T-helper 1 cell (primary cell): ENCODE measurements around the gene CHCHD3.

Experiments used
- DNase-seq, 5 donors: peaks; one replicate each; pipeline ENCODE4 v3.0.0-alpha.2; 2012 to 2020
- total RNA-seq, 4 donors: gene quantifications; one replicate each; lab custom pipeline; 2026; lab: John Stamatoyannopoulos, UW

The CHCHD3 gene
- 30.4 to 35.9 (median 33.8) reads per million in 4 donors for total RNA-seq

- peak; percentile 87 to 97 (median 93) for DNase-seq
Observed at GRCh38 chr7:133081599-133082389, at the start of gene CHCHD3. TSS of gene CHCHD3 (minus strand) at chr7:133082090. CDS start at chr7:133081937, 153 bp downstream.

GRCh38 chr7:133130166-133130565 lies 48.3 kb upstream of the CHCHD3 start:
- DNase-seq: no peak

GRCh38 chr7:133126422-133126821 lies 44.5 kb upstream of the CHCHD3 start:
- no peak for DNase-seq

- no peak for DNase-seq
Observed at GRCh38 chr7:133124974-133125373, 43.1 kb upstream of the CHCHD3 start.

DNA sequence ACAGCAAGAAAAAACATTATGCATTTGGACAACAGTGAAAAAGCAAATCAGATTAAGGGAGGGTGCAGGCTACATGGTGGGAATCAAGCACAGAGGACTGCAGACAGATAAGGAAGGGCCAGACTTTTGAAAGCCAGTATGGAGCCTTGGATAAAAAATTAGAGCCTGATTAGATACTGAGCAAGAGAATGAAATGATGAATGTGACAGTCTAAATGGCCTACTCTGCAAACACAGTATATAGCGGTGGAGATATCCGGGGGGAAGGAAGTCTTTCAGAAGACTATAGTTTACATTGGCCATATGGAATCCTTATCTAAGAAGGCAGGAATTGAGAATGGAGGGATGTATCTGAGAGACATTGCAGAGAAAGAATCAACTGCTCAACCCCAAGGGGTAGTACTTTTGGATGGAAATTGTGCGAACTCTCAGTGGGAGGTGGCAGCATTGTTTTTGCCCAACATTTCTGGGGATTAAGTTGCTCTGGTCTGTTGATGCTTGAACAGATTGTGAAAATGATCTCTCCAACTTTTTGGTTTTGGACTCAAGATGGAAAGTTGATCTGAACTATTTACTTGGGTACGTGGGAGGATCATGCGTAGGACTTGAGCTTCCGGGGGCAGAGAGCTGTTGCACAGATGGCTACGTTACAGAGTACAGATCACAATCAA lies 39.4 kb upstream of the CHCHD3 start:
- no peak for DNase-seq

- no peak for DNase-seq
Observed at GRCh38 chr7:133119067-133119466, 37.2 kb upstream of the CHCHD3 start.

DNA sequence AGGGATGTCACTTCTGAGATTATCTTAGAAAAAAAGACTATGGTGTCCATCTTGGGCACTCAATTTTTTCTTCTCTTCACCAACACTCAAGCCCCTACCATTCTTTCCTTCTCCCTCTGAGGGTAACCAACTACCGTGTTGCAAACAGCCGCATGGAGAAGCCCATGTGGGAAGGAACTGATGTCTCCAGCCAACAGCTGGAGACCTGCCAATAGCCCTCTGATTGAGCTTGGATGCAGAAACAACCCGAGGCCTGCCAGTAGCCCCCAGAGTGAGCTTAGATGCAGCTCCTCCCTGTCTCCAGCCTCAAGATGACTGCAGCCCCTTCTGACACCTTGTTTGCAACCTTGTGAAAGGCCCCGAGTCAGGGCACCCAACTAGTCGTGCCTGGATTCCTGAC lies 36.4 kb upstream of the CHCHD3 start:
- DNase-seq: no peak

DNA sequence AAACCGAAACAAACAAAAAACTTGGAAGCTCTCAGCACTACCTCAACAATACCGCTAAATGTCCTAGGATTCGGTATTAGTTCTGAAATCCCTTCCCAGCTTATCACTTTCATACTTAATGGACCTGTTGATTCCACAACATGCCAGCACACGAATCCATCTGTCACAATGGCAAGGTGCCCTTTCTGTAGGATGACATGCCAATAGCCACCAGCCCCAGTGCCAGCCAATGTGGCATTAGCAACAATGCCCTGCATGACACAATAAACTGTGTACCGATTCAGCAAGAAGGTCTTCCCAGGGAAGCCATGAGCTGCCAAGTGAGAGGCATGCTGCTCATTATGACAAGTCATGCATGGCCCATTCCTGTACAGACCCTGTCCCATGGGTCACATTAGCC lies 35.6 kb upstream of the CHCHD3 start:
- no peak for DNase-seq

DNA sequence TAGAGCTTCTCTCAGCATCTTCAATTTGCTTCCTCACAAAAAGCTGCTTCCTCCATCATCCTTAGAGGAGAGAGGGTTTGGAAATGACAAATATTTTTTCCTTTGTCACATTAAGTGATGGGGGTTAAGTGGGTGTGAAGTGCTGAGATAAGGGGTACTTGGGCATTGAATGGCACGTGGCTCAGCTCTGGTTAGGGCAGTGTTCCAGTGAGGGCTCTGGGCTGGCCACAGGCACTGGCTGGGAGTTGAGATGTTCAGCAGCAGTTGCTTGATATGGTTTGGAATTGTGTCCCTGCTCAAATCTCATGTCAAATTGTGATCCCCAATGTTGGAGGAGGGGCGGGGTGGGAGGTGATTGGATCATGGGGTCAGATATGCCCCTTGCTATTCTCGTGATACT lies 33.7 kb upstream of the CHCHD3 start:
- DNase-seq: no peak

GRCh38 chr7:133114519-133114918 lies 32.6 kb upstream of the CHCHD3 start:
- DNase-seq: no peak

DNA sequence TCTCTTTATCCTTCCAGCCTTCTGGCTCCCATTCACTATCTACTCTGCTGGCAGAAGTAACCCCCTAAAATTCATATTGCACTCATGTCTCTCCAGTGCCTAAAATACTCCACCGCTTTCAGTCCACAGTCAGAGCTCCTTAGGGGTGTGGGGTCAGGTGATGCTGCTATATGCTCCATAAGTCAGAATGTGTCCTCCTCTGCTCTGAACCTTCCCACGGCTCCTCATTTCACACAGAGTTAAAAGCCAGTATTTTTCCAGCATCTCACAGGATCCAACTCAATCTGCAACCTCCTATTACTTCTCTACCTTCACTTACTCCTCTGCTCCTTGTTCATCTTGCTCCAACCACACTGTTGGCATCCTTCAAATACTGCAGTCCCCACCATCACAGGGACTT lies 31.1 kb upstream of the CHCHD3 start:
- DNase-seq: no peak

- no peak for DNase-seq
Observed at GRCh38 chr7:133112335-133112734, 30.4 kb upstream of the CHCHD3 start.

DNA sequence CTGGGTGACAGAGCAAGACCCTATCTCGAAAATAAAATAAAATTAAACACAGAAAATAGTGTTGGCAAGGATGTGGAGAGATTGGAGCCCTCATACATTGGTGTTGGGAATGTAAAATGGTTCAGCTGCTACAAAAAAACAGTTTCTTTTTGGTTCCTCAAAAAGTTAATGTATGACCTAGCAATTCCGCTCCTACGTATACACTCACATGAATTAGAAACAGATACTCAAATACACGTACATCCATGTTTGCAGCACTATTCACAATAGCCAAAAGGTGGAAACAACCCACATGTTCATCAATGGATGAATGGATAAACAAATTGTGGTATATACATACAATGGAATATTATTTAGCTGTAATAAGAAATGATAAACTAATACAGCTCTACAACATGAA lies 28.4 kb upstream of the CHCHD3 start:
- no peak for DNase-seq

DNA sequence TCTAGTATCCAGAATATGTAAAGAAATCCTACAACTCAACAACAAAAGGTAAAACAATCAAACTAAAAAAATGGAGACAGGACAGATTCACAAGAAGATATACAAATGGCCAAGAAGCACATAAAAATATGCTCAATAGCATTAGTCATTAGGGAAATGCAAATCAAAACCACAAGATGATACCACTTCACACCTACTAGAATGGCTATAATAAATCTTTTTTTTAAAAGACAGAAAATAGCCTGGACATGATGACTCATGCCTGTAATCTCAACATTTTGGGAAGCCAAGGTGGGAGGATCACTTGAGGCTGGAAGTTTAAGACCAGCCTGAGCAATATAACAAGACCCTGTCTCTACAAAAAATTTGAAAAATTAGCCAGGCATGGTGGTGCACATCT lies 27.9 kb upstream of the CHCHD3 start:
- no peak for DNase-seq

DNA sequence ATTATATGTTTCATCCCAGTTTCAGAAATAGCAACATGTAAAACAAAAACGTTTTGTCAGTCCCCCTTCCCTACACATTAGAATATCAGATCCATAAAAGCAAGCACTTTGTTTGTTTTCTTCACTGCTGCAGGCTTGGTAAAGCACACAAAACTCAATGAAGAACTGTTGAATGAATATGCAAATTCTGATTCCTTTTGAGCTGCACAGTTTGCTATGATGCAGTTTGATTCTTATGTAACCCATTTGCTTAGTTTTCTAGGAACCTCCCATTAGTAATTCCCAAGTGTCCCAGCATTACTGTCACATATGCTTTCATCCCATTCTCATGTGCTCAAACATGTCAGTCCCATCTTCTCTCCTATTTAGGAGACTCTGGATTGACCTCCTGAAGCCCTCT lies 26.1 kb upstream of the CHCHD3 start:
- DNase-seq: no peak

DNA sequence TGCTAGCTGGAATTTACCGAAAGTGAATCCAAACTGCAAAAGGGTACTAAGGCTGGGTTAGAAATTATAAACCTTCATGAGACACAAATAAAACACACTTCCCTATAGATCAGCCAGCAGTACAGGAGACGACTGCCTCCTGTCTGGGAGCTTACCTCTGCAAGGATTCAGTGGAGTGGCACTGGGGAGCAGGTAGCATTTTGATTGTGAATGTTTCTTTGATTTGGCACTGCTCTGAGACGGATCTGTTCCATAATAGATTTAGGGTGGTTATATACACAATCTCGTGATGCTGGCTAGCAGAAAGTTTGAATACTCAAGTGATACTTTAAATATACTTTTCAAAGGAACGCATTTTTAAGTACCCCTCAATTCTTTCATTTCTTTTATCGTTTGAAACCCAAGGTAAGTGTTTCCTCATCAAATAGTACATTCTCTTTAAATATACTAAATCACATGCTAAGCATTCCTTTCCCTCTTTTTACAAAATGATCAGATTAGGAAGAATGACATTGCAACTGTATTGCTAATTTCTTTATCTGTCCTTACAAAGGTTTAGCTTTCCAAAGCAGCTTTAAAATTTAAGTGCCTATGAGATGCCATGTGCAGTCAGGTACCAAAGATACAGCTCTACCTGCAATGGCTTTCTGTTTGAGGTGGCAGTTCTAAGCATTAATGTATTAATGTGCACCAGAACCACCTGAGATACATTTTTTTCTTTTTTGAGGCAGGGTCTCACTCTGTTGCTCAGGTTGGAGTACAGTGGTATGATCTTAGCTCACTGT lies 20.6 kb upstream of the CHCHD3 start:
- DNase-seq: no peak

DNA sequence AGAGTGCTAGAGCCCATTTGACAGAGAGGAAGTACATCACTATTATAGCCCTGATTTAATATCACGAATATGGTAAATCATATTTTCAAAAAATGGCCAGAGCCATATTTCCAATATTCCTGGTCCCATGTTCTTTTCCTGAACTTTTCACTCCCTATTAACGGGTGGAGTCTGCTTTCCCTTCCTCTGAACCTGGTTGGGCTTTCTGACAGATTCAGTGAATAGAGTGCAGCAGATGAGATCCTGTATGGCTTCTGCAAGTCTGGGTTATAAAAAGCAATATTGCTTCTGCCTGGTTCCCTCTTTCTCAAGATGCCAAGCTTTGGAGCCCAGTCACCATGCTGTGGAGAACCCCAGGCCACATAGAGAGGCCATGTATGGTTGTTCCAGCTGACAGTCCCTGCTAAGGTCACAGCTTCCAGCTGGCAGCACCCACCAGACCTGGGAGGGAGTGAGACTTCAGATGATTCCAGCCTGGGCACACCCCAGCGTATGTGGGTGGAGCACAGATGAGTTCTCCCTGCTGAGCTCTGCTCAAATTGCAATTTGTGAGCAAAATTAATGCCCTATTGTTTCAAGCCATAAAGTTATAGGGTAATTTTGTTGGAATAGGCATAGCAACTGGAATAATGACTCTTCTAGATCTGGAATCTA lies 17.9 kb upstream of the CHCHD3 start:
- no peak for DNase-seq

GRCh38 chr7:133095119-133095671 lies 13.3 kb upstream of the CHCHD3 start:
- no peak for DNase-seq

- no peak for DNase-seq
Observed at GRCh38 chr7:133091943-133092464, 10.1 kb upstream of the CHCHD3 start.

- DNase-seq: no peak
Observed at GRCh38 chr7:133082390-133082766, 488 bp upstream of the CHCHD3 start.

DNA sequence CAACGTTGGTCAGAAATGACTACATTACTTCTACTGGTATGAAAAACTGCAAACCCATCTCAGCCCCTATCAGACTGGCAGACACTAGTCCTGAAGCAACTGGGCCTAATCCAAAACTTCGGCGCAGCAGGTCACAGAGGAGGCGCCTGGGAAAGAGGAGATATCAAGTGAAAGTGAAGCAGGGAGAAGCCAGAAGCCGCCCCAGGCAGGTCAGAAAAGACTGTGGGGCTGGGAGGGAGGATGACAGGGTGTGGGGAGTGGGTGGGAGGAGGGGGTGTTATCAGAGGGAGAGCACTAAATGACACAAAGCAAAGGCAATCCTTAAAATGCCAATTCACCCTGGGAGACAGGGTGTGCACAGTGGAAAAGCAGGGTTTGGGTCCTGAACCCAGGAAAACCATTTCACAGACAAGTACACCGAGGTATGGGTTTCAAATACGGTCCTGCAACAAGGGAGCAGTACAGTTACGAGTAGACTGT lies 731 bp downstream of the CHCHD3 start:
- DNase-seq: peak in 1 of 5 donors; percentile 1

DNA sequence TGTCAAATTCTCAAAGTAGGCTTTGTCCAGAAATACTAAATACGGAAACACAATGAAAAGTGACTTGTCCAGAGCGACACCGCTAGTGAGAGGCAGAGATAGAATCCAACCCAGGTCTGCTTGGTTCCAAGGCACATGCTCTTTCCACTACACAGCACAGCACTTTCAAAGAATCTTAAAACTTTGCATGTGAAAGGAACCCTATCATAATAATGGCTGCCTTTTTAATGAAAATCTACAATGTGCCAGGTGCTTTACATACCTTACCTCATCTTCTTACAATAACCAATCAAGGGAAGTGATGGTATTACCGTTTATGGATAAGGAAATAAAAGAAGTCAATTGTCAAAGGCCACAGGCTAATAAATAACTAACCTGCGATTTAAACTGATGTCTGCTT lies 2.6 kb downstream of the CHCHD3 start:
- DNase-seq: no peak
